NB4 (cell line): Measurements from ENCODE around the gene BPIFA3.

ENCODE experiments used
- MYC ChIP-seq: IDR thresholded peaks from 2 replicates; pipeline ENCODE4 v1.6.1; 2011; ENCODE audit warnings: low read depth, low read length
- POLR2A ChIP-seq: IDR thresholded peaks from 2 replicates; pipeline ENCODE4 v1.6.1; 2011; ENCODE audit warnings: mild to moderate bottlenecking; ENCODE audit not compliant: insufficient read length; ENCODE audit errors: extremely low read depth
- TF ChIP-seq, protein P1 (sequence below): IDR thresholded peaks from one replicate; pipeline ENCODE4 v1.5.1; 2012; ENCODE audit warnings: low read depth, low read length
- TF ChIP-seq, protein P2 (sequence below): IDR thresholded peaks from 2 replicates; pipeline ENCODE4 v1.6.1; 2011; ENCODE audit warnings: low read depth, low read length

DNA sequence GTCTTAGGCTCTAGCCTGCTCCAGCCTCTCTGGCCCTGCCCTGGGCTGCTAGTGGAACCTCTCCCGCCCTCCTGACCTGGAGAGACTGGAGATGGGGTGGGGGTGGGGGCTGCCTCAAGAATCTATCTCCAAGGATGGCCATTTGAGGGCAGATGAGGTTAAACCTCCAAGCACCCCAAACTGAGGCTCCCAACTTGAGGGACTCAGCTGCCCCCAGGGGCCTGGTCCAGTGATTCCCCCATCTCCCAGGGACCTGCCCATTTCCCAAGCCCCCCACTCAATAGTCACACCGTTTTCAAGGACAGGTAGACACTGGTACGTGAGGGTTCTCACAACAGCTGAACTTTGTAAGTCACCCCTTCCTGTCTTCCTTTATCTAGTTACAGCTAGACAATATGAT is 58.7 kb downstream of the BPIFA3 start:
- TF ChIP-seq, protein P1, sequence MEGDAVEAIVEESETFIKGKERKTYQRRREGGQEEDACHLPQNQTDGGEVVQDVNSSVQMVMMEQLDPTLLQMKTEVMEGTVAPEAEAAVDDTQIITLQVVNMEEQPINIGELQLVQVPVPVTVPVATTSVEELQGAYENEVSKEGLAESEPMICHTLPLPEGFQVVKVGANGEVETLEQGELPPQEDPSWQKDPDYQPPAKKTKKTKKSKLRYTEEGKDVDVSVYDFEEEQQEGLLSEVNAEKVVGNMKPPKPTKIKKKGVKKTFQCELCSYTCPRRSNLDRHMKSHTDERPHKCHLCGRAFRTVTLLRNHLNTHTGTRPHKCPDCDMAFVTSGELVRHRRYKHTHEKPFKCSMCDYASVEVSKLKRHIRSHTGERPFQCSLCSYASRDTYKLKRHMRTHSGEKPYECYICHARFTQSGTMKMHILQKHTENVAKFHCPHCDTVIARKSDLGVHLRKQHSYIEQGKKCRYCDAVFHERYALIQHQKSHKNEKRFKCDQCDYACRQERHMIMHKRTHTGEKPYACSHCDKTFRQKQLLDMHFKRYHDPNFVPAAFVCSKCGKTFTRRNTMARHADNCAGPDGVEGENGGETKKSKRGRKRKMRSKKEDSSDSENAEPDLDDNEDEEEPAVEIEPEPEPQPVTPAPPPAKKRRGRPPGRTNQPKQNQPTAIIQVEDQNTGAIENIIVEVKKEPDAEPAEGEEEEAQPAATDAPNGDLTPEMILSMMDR: no peak
- TF ChIP-seq POLR2A (no peak), MYC (no peak)
- TF ChIP-seq, protein P2, sequence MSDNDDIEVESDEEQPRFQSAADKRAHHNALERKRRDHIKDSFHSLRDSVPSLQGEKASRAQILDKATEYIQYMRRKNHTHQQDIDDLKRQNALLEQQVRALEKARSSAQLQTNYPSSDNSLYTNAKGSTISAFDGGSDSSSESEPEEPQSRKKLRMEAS: no peak
